K562 (cell line): Measurements from ENCODE around the gene COL4A2. TPM values are rescaled to one million over a fixed set of nuclear protein-coding genes. Genes with fewer than 3 reads are reported as not detected.

Experiments used
- ATAC-seq: fragments of 200-7000 bp; cut with Tn5 transposase; 3 replicates; pipeline ENCODE4 v1.9.1; 2020; ENCODE audit warnings: moderate library complexity
- BruUV-seq: library from RNA; stranded (reverse); fragments of 400-500 nt; replicated peaks from 2 replicates; lab custom pipeline; 2021; lab: Mats Ljungman, UMichigan
- CTCF ChIA-PET: fragments of 300-600 bp; formaldehyde crosslinking; extraction: SDS; loops from one replicate; lab custom pipeline; 2021; ENCODE audit warnings: low intra/inter-chr PET ratio; lab: Yijun Ruan, JAX
- POLR2A ChIA-PET: fragments of 300-600, 350-650 bp; sonication (Branson Sonifier 250); formaldehyde crosslinking; extraction: SDS; loops from one replicate; lab custom pipeline; 2021; ENCODE audit warnings: antibody characterized with exemption, inconsistent platforms; lab: Yijun Ruan, JAX
- DNase-seq, 4 experiments: peaks; one replicate each; pipeline versions ENCODE4 v3.0.0 to v3.0.0-alpha.2; 2011 to 2018; ENCODE audit warnings: low spot score in 3 of 4, mixed read lengths in 3 of 4; ENCODE audit errors: extremely low read depth in 1 of 4
- FAIRE-seq: peaks from 2 replicates; lab custom pipeline; 2011; peaks lifted over from hg19 to GRCh38; lab: Jason Lieb, UNC
- H2AFZ ChIP-seq: 2 replicates; pipeline ENCODE4 v1.6.0; 2011; ENCODE audit warnings: low read depth, low read length, control low read depth, inconsistent platforms
- H3K27ac ChIP-seq: fragments of 200-600 bp; 3 replicates; pipeline ENCODE4 v1.8.0; 2011; ENCODE audit warnings: low read depth, mild to moderate bottlenecking, control low read depth, inconsistent platforms, low read length, moderate library complexity, mixed read lengths; ENCODE audit errors: extremely low read depth
- H3K27me3 ChIP-seq, 2 experiments: fragments of 300-600 bp in 1 of 2; 2 replicates in 1 of 2; 3 replicates in 1 of 2; pipeline versions ENCODE4 v1.6.0 to v1.8.0; 2011; ENCODE audit warnings: inconsistent platforms in 2 of 2, low read length in 2 of 2, mild to moderate bottlenecking in 1 of 2, mixed read lengths in 1 of 2, moderate library complexity in 1 of 2; ENCODE audit not compliant: control insufficient read depth in 2 of 2, insufficient read depth in 2 of 2
- H3K36me3 ChIP-seq: fragments of 300-600 bp; 3 replicates; pipeline ENCODE4 v1.8.0; 2011; ENCODE audit warnings: mild to moderate bottlenecking, low read length, inconsistent platforms; ENCODE audit not compliant: control insufficient read depth, insufficient read depth
- H3K4me1 ChIP-seq, 2 experiments: fragments of 200-600 bp in 1 of 2; replicated peaks in 1 of 2; 2 replicates in 1 of 2; 3 replicates in 1 of 2; pipeline versions ENCODE4 v1.5.1 to v1.8.0; 2011; ENCODE audit warnings: inconsistent platforms in 2 of 2, low read length in 2 of 2, mild to moderate bottlenecking in 1 of 2, mixed read lengths in 1 of 2, moderate library complexity in 1 of 2; ENCODE audit not compliant: control insufficient read depth in 2 of 2, insufficient read depth in 2 of 2
- H3K4me2 ChIP-seq: 2 replicates; pipeline ENCODE4 v1.6.1; 2011; ENCODE audit warnings: low read length, control low read depth, inconsistent platforms, mixed read lengths; ENCODE audit not compliant: insufficient read depth
- H3K4me3 ChIP-seq: fragments of 200-600 bp; sonication (generic), shearing (Covaris generic); 2 replicates; pipeline ENCODE4 v1.5.1; 2016; ENCODE audit warnings: control low read depth, inconsistent platforms
- H3K79me2 ChIP-seq: fragments of 200-600 bp; 3 replicates; pipeline ENCODE4 v1.8.0; 2011; ENCODE audit warnings: low read length, inconsistent platforms; ENCODE audit not compliant: control insufficient read depth, insufficient read depth
- H3K9ac ChIP-seq, 2 experiments: 2 replicates each; pipeline versions ENCODE4 v1.6.0 to v1.6.1; 2011; ENCODE audit warnings: low read depth in 2 of 2, low read length in 2 of 2, control low read depth in 1 of 2, inconsistent platforms in 1 of 2, mild to moderate bottlenecking in 1 of 2, mixed read lengths in 1 of 2; ENCODE audit not compliant: insufficient read depth in 1 of 2
- H3K9me1 ChIP-seq: one replicate; pipeline ENCODE4 v1.6.0; 2011; ENCODE audit warnings: inconsistent platforms, mild to moderate bottlenecking, low read length, moderate library complexity; ENCODE audit not compliant: control insufficient read depth, insufficient read depth
- H3K9me3 ChIP-seq: replicated peaks from 2 replicates; pipeline ENCODE4 v1.5.1; 2011; ENCODE audit warnings: low read depth, low read length, inconsistent platforms; ENCODE audit not compliant: control insufficient read depth, insufficient read depth
- H4K20me1 ChIP-seq: replicated peaks from 2 replicates; pipeline ENCODE4 v1.6.1; 2011; ENCODE audit warnings: low read length, inconsistent platforms, mixed read lengths; ENCODE audit not compliant: control insufficient read depth, insufficient read depth
- CHD4 ChIP-seq: fragments of 200-600 bp; sonication (generic); IDR thresholded peaks from 3 replicates; pipeline ENCODE4 v1.6.1; 2012; ENCODE audit warnings: low read depth, mild to moderate bottlenecking, mixed read lengths, low read length, inconsistent platforms; ENCODE audit not compliant: insufficient read depth, insufficient replicate concordance, poor library complexity, severe bottlenecking
- HNRNPLL ChIP-seq: fragments of 200-400 bp; formaldehyde crosslinking; IDR thresholded peaks from 2 replicates; pipeline ENCODE4 v1.6.1; 2017; ENCODE audit warnings: low read length, low read depth, mild to moderate bottlenecking; ENCODE audit not compliant: poor library complexity, severe bottlenecking
- MAFG ChIP-seq: fragments of 450-650 bp; conservative IDR thresholded peaks from 2 replicates; pipeline ENCODE4 v1.6.1; 2016; ENCODE audit warnings: missing genetic modification characterization, missing compliant biosample characterization
- RBBP5 ChIP-seq: fragments of 200-600 bp; sonication (generic); IDR thresholded peaks from 2 replicates; pipeline ENCODE4 v1.6.1; 2012; ENCODE audit warnings: borderline replicate concordance, mild to moderate bottlenecking, low read length, control low read depth, inconsistent platforms; ENCODE audit not compliant: insufficient read depth, poor library complexity, severe bottlenecking
- SMAD2 ChIP-seq: fragments of 150-350 bp; IDR thresholded peaks from 2 replicates; pipeline ENCODE4 v1.6.1; 2014; ENCODE audit warnings: low read depth, mild to moderate bottlenecking, low read length
- USF2 ChIP-seq: sonication (generic); formaldehyde crosslinking; IDR thresholded peaks from 2 replicates; pipeline ENCODE4 v1.5.0; 2020; ENCODE audit warnings: missing genetic modification reagents
- WGBS: fragments of 100-300 bp; shearing (Covaris generic); methylation state at CpG from one replicate; pipeline ENCODE4 v1.1.6; 2016; ENCODE audit warnings: low coverage, mixed read lengths; ENCODE audit not compliant: insufficient coverage; ENCODE audit errors: missing lambda C conversion rate; 5-methylcytosine and 5-hydroxymethylcytosine counted together
- in situ Hi-C: fragments of 300-500 bp; cut with MboI; formaldehyde crosslinking; loops from 4 replicates; pipeline ENCODE4 v1.15.0; 2018; ENCODE audit warnings: inconsistent platforms, mixed read lengths
- intact Hi-C: fragments of 100-400 bp; cut with micrococcal nuclease; formaldehyde crosslinking; loops from 2 replicates; pipeline ENCODE4 v1.14.2; 2022
- polyA plus RNA-seq, 8 experiments: library from polyadenylated mRNA; depleted of rRNA in 4 of 8; stranded (reverse) in 5 of 8; unstranded in 3 of 8; fragments of >200 nt; fragmentation: Nextera tagmentation in 2 of 8; fragmentation: Illumina TruSeq in 1 of 8; extraction: Ambion mirVana in 2 of 8; extraction: Trizol in 1 of 8; gene quantifications; 2 replicates each; pipeline versions ENCODE4 v1.2.1 to v1.2.3, GENCODE V29; 2011 to 2014; ENCODE audit warnings: inconsistent platforms in 1 of 8, missing spikeins in 1 of 8
- total RNA-seq, 7 experiments: library from RNA; depleted of rRNA in 6 of 7; stranded (reverse); fragments of >200 nt in 6 of 7; fragmentation: Illumina TruSeq in 2 of 7; extraction: Trizol in 2 of 7; gene quantifications; 2 replicates each; pipeline versions ENCODE4 v1.2.1 to v1.2.3, GENCODE V29; 2011 to 2021; ENCODE audit warnings: low replicate concordance in 1 of 7

COL4A2 gene
- total and polyA plus RNA-seq, 9 of the 15 experiments (the other 6 are each of a cell fraction or from before 2014, with no cell fraction given), result 0.13 to 15.2 (median 8.1) TPM

GRCh38 chr13:110338441-110339101 lies 31.5 kb downstream of the COL4A2 start (continued):
- TF ChIP-seq CHD4 (no peak), USF2 (no peak)

GRCh38 chr13:110339263-110339662 lies 32.2 kb downstream of the COL4A2 start:
- no peak for DNase-seq
- in situ Hi-C loops, result no loop called here
- Histone ChIP-seq H4K20me1 (no peaks in the 10 kb centered on the region), H3K4me3 (no peak overlapping the region), H3K27me3 (peaks cover 0 to 28% of the 10 kb centered on the region in 2 experiments; a peak in 4 of 5 replicates), H3K4me2 (no peak overlapping the region), H2AFZ (no peak overlapping the region), H3K9me1 (no peaks in the 10 kb centered on the region), H3K27ac (no peak overlapping the region), H3K4me1 (no peaks in the 10 kb centered on the region), H3K36me3 (no peaks in the 10 kb centered on the region), H3K9ac (no peak overlapping the region), H3K79me2 (no peaks in the 10 kb centered on the region), H3K9me3 (no peaks in the 10 kb centered on the region)
- FAIRE-seq, result no peak
- ChIA-PET POLR2A (no interaction called here), CTCF (no interaction called here)
- BruUV-seq, result no TSS peak
- ATAC-seq, result no peak
- intact Hi-C loops, result no loop called here
- TF ChIP-seq RBBP5, result no peak
- TF ChIP-seq HNRNPLL, result no peak
- no peak for TF ChIP-seq SMAD2
- TF ChIP-seq MAFG (tag), result no peak
- WGBS, result 0% methylated on average over 2 of the region's 6 CpGs
